Spleen (tissue), 11 donors: Measurements from ENCODE around the gene SRGAP3. TPM values are rescaled to one million over a fixed set of nuclear protein-coding genes. Genes with fewer than 3 reads are reported as not detected.

ENCODE experiments used
- DNase-seq: peaks from one replicate; pipeline ENCODE4 v3.0.0-alpha.2; 2020
- H3K27ac ChIP-seq, 8 donors: fragments of 200-600 bp; sonication (generic) in 7 of 8; 1 replicate in 4 of 8; 2 replicates in 4 of 8; pipeline versions ENCODE4 v1.5.0 to v1.8.0; 2016 to 2021; ENCODE audit warnings: inconsistent platforms in 4 of 8, mild to moderate bottlenecking in 4 of 8, moderate library complexity in 1 of 8
- H3K27me3 ChIP-seq, 7 donors: fragments of 200-600 bp; sonication (generic) in 6 of 7; replicated peaks in 1 of 7; 1 replicate in 4 of 7; 2 replicates in 3 of 7; pipeline versions ENCODE4 v1.5.0 to v1.8.0; 2016 to 2021; ENCODE audit warnings: inconsistent platforms in 3 of 7, mild to moderate bottlenecking in 1 of 7
- H3K36me3 ChIP-seq, 6 donors: fragments of 200-600 bp; sonication (generic) in 5 of 6; 1 replicate in 4 of 6; 2 replicates in 2 of 6; pipeline versions ENCODE4 v1.5.0 to v1.8.0; 2016 to 2021; ENCODE audit warnings: inconsistent platforms in 2 of 6
- H3K4me1 ChIP-seq, 6 donors: fragments of 200-600 bp; sonication (generic) in 5 of 6; 1 replicate in 3 of 6; 2 replicates in 3 of 6; pipeline versions ENCODE4 v1.5.0 to v1.8.0; 2016 to 2021; ENCODE audit warnings: inconsistent platforms in 3 of 6
- H3K4me3 ChIP-seq, 8 donors: fragments of 200-600 bp; sonication (generic) in 7 of 8; 1 replicate in 4 of 8; 2 replicates in 4 of 8; pipeline versions ENCODE4 v1.5.0 to v1.8.0; 2016 to 2021; ENCODE audit warnings: inconsistent platforms in 4 of 8, mild to moderate bottlenecking in 4 of 8, moderate library complexity in 2 of 8
- H3K9me3 ChIP-seq, 8 donors: fragments of 200-600 bp; sonication (generic) in 7 of 8; 1 replicate in 4 of 8; 2 replicates in 4 of 8; pipeline versions ENCODE4 v1.5.0 to v1.8.0; 2016 to 2021; ENCODE audit warnings: inconsistent platforms in 4 of 8
- CTCF ChIP-seq, 11 experiments: fragments of 200-600 bp in 7 of 11; fragments of 450-650 bp in 4 of 11; sonication (generic) in 4 of 11; IDR thresholded peaks in 8 of 11; conservative IDR thresholded peaks in 3 of 11; 1 replicate in 7 of 11; 2 replicates in 4 of 11; pipeline versions ENCODE4 v1.4.0 to v1.8.0; 2016 to 2021; ENCODE audit warnings: antibody characterized with exemption in 11 of 11, inconsistent platforms in 4 of 11, mild to moderate bottlenecking in 1 of 11
- POLR2A ChIP-seq, 3 donors: fragments of 450-650 bp; IDR thresholded peaks; one replicate each; pipeline ENCODE4 v1.5.1; 2017; ENCODE audit warnings: antibody characterized with exemption in 3 of 3, mild to moderate bottlenecking in 1 of 3
- POLR2AphosphoS5 ChIP-seq, 3 donors: sonication (generic); formaldehyde crosslinking; IDR thresholded peaks; one replicate each; pipeline ENCODE4 v1.5.1; 2017; ENCODE audit warnings: antibody characterized with exemption in 3 of 3
- WGBS, 5 donors: extraction: QIAGEN DNeasy Blood & Tissue Kit in 3 of 5; methylation state at CpG; one replicate each; pipeline versions ENCODE4 v1.1.5 to v1.1.7; 2013 to 2018; 5-methylcytosine and 5-hydroxymethylcytosine counted together
- intact Hi-C: fragments of 100-400 bp; cut with DNase I; formaldehyde crosslinking; loops from one replicate; pipeline ENCODE4 v1.15.0; 2023; ENCODE audit warnings: low total_unique reads
- polyA plus RNA-seq, 3 donors: library from polyadenylated mRNA; stranded (reverse); fragments of 200-250 nt; gene quantifications; one replicate each; pipeline ENCODE4 v1.2.1, GENCODE V29; 2013
- total RNA-seq, 7 donors: library from RNA; depleted of rRNA in 3 of 7; stranded (reverse); fragments of >200 nt in 3 of 7; fragmentation: NEBNext Ultra II Directional in 4 of 7; extraction: Animal tissue kit (Norgen Biotek cat#: 25700) in 4 of 7; gene quantifications; one replicate each; pipeline versions ENCODE4 v1.1.0 to v1.2.1, GENCODE V29; 2016 to 2021
- donor health status: healthy with polysubstance abuse.
- donor health status: DM: no; HTN: no; CAD: no; lungs with moderate emphysema.
- donor health status: DM: no; HTN: no; CAD: no.
- donor health status: Bipolar disorder and iron deficiency.
- donor health status: healthy.
- donor health status: DM: no; HTN: no; CAD: no.
- donor health status: DM: yes; HTN: yes; CAD: no.

The SRGAP3 gene
- total and polyA plus RNA-seq, 10 donors, result 0.54 to 10.3 (median 6.4) TPM

GRCh38 chr3:8975081-8976020 is 274.1 kb downstream of the SRGAP3 start:
- intact Hi-C loops, result no loop called here
- no peak for DNase-seq
- 75 to 82% (median 80%) methylated on average over 11 of the region's 11 CpGs for WGBS, 5 donors

DNA sequence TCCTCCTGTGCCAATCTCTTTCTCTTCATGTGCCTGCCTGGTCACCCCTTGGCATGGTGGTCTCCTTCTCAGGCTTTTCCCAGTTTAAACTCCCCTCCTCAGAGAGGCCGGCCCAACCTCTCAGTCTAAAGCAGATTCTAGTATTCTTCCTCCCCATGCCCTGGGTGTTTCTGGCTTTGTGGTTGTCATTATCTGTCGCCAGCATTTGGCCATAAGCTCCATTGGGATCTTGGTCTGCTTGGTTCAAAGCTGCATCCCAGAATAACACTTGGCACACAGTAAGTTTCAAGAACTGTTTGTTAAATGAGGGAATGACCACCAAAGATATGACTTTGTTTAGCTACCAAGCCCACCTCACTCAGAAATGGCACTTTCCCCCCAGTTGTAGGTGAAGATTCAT is 275.0 kb downstream of the SRGAP3 start:
- Histone ChIP-seq H3K27ac (no peak overlapping the region), H3K27me3 (peaks cover 0 to 30% (median 0%) of the 10 kb centered on the region in 7 donors), H3K4me1 (peaks cover 0 to 6% (median 0%) of the 10 kb centered on the region in 6 donors), H3K36me3 (no peaks in the 10 kb centered on the region), H3K4me3 (no peak overlapping the region), H3K9me3 (peaks cover 0 to 13% (median 7%) of the 10 kb centered on the region in 8 donors)
- 89 to 95% (median 90%) methylated on average over 2 of the region's 2 CpGs for WGBS, 5 donors
- intact Hi-C loops, result loop anchor here (5.0 kb wide), 1 partner anchor 328 kb away; no protein-coding TSS in a partner anchor
- DNase-seq, result no peak
- TF ChIP-seq POLR2A (IDR thresholded peaks at IDR 0.05), result no peak
- TF ChIP-seq CTCF (IDR thresholded peaks at IDR 0.05 in 8 of 11, conservative IDR thresholded peaks at IDR 0.05 in 3 of 11), result no peak
- TF ChIP-seq POLR2AphosphoS5 (IDR thresholded peaks at IDR 0.05), result no peak

More at GRCh38 chr3:8975081-8976020, 274.1 kb downstream of the SRGAP3 start:
- Histone ChIP-seq H3K9me3 (peaks cover 0 to 17% (median 9%) of the 10 kb centered on the region in 8 donors), H3K4me1 (peaks cover 0 to 6% (median 0%) of the 10 kb centered on the region in 6 donors), H3K27me3 (peaks cover 0 to 39% (median 0%) of the 10 kb centered on the region in 7 donors), H3K4me3 (no peak overlapping the region), H3K36me3 (no peaks in the 10 kb centered on the region), H3K27ac (no peak overlapping the region)
- TF ChIP-seq POLR2A (IDR thresholded peaks at IDR 0.05) (no peak), CTCF (IDR thresholded peaks at IDR 0.05 in 8 of 11, conservative IDR thresholded peaks at IDR 0.05 in 3 of 11) (no peak), POLR2AphosphoS5 (IDR thresholded peaks at IDR 0.05) (no peak)

- Histone ChIP-seq H3K4me1 (peaks cover 0 to 6% (median 0%) of the 10 kb centered on the region in 6 donors), H3K4me3 (no peak overlapping the region), H3K36me3 (no peaks in the 10 kb centered on the region), H3K27me3 (peaks cover 0 to 38% (median 0%) of the 10 kb centered on the region in 7 donors), H3K9me3 (no peaks in the 10 kb centered on the region), H3K27ac (no peak overlapping the region)
- 90 to 96% (median 92%) methylated on average over 2 of the region's 2 CpGs for WGBS, 5 donors
- DNase-seq, result no peak
- TF ChIP-seq CTCF (IDR thresholded peaks at IDR 0.05 in 8 of 11, conservative IDR thresholded peaks at IDR 0.05 in 3 of 11) (no peak), POLR2AphosphoS5 (IDR thresholded peaks at IDR 0.05) (no peak), POLR2A (IDR thresholded peaks at IDR 0.05) (no peak)
- intact Hi-C loops, result loop anchor here (5.0 kb wide), 1 partner anchor 330 kb away; no protein-coding TSS in a partner anchor
Observed at GRCh38 chr3:8972639-8973038, 276.8 kb downstream of the SRGAP3 start.
